Spleen (tissue), 11 donors: ENCODE data around the gene HSPB1. TPM values are rescaled to one million over a fixed set of nuclear protein-coding genes. Genes with fewer than 3 reads are reported as not detected.
A peak's percentile ranks its signal among the peaks of the same experiment; 100 is the strongest.

ENCODE experiments used
- DNase-seq: peaks from one replicate; pipeline ENCODE4 v3.0.0-alpha.2; 2020
- H3K27ac ChIP-seq, 8 donors: fragments of 200-600 bp; sonication (generic) in 7 of 8; 1 replicate in 4 of 8; 2 replicates in 4 of 8; pipeline versions ENCODE4 v1.5.0 to v1.8.0; 2016 to 2021; ENCODE audit warnings: inconsistent platforms in 4 of 8, mild to moderate bottlenecking in 4 of 8, moderate library complexity in 1 of 8
- H3K27me3 ChIP-seq, 7 donors: fragments of 200-600 bp; sonication (generic) in 6 of 7; replicated peaks in 1 of 7; 1 replicate in 4 of 7; 2 replicates in 3 of 7; pipeline versions ENCODE4 v1.5.0 to v1.8.0; 2016 to 2021; ENCODE audit warnings: inconsistent platforms in 3 of 7, mild to moderate bottlenecking in 1 of 7
- H3K36me3 ChIP-seq, 6 donors: fragments of 200-600 bp; sonication (generic) in 5 of 6; 1 replicate in 4 of 6; 2 replicates in 2 of 6; pipeline versions ENCODE4 v1.5.0 to v1.8.0; 2016 to 2021; ENCODE audit warnings: inconsistent platforms in 2 of 6
- H3K4me1 ChIP-seq, 6 donors: fragments of 200-600 bp; sonication (generic) in 5 of 6; 1 replicate in 3 of 6; 2 replicates in 3 of 6; pipeline versions ENCODE4 v1.5.0 to v1.8.0; 2016 to 2021; ENCODE audit warnings: inconsistent platforms in 3 of 6
- H3K4me3 ChIP-seq, 8 donors: fragments of 200-600 bp; sonication (generic) in 7 of 8; 1 replicate in 4 of 8; 2 replicates in 4 of 8; pipeline versions ENCODE4 v1.5.0 to v1.8.0; 2016 to 2021; ENCODE audit warnings: inconsistent platforms in 4 of 8, mild to moderate bottlenecking in 4 of 8, moderate library complexity in 2 of 8
- H3K9me3 ChIP-seq, 8 donors: fragments of 200-600 bp; sonication (generic) in 7 of 8; 1 replicate in 4 of 8; 2 replicates in 4 of 8; pipeline versions ENCODE4 v1.5.0 to v1.8.0; 2016 to 2021; ENCODE audit warnings: inconsistent platforms in 4 of 8
- POLR2A ChIP-seq, 3 donors: fragments of 450-650 bp; IDR thresholded peaks; one replicate each; pipeline ENCODE4 v1.5.1; 2017; ENCODE audit warnings: antibody characterized with exemption in 3 of 3, mild to moderate bottlenecking in 1 of 3
- POLR2AphosphoS5 ChIP-seq, 3 donors: sonication (generic); formaldehyde crosslinking; IDR thresholded peaks; one replicate each; pipeline ENCODE4 v1.5.1; 2017; ENCODE audit warnings: antibody characterized with exemption in 3 of 3
- WGBS, 5 donors: extraction: QIAGEN DNeasy Blood & Tissue Kit in 3 of 5; methylation state at CpG; one replicate each; pipeline versions ENCODE4 v1.1.5 to v1.1.7; 2013 to 2018; 5-methylcytosine and 5-hydroxymethylcytosine counted together
- intact Hi-C: fragments of 100-400 bp; cut with DNase I; formaldehyde crosslinking; loops from one replicate; pipeline ENCODE4 v1.15.0; 2023; ENCODE audit warnings: low total_unique reads
- polyA plus RNA-seq, 3 donors: library from polyadenylated mRNA; stranded (reverse); fragments of 200-250 nt; gene quantifications; one replicate each; pipeline ENCODE4 v1.2.1, GENCODE V29; 2013
- total RNA-seq, 7 donors: library from RNA; depleted of rRNA in 3 of 7; stranded (reverse); fragments of >200 nt in 3 of 7; fragmentation: NEBNext Ultra II Directional in 4 of 7; extraction: Animal tissue kit (Norgen Biotek cat#: 25700) in 4 of 7; gene quantifications; one replicate each; pipeline versions ENCODE4 v1.1.0 to v1.2.1, GENCODE V29; 2016 to 2021
- TF ChIP-seq, protein P1 (sequence below), 11 experiments: fragments of 200-600 bp in 7 of 11; fragments of 450-650 bp in 4 of 11; sonication (generic) in 4 of 11; IDR thresholded peaks in 8 of 11; conservative IDR thresholded peaks in 3 of 11; 1 replicate in 7 of 11; 2 replicates in 4 of 11; pipeline versions ENCODE4 v1.4.0 to v1.8.0; 2016 to 2021; ENCODE audit warnings: antibody characterized with exemption in 11 of 11, inconsistent platforms in 4 of 11, mild to moderate bottlenecking in 1 of 11
- donor health status: healthy with polysubstance abuse.
- donor health status: DM: no; HTN: no; CAD: no; lungs with moderate emphysema.
- donor health status: DM: no; HTN: no; CAD: no.
- donor health status: Bipolar disorder and iron deficiency.
- donor health status: healthy.
- donor health status: DM: no; HTN: no; CAD: no.
- donor health status: DM: yes; HTN: yes; CAD: no.

HSPB1 gene
- total and polyA plus RNA-seq, 10 donors: 56.5 to 227 (median 137) TPM

DNA sequence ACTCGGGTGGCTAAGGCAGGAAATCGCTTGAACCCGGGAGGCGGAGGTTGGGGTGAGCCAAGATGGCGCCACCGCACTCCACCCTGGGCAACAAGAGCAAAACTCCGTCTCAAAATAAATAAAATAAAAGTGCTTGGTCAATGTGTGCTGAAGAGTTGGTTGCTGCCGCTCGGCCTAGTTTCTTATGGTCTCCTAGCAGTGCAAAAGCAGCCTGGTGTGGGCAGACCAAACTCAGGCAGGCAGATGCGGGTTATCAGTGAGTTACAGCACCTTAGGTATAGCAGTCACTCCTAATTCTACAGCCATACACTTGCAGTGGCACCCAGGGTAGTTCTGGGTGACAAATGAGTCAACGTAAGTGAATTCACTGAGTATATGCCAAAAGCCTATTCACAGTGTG, 22.6 kb downstream of the HSPB1 start:
- Histone ChIP-seq H3K36me3 (peaks cover 0 to 78% (median 27%) of the 10 kb centered on the region in 6 donors), H3K4me1 (peaks cover 0 to 37% (median 14%) of the 10 kb centered on the region in 6 donors)

DNA sequence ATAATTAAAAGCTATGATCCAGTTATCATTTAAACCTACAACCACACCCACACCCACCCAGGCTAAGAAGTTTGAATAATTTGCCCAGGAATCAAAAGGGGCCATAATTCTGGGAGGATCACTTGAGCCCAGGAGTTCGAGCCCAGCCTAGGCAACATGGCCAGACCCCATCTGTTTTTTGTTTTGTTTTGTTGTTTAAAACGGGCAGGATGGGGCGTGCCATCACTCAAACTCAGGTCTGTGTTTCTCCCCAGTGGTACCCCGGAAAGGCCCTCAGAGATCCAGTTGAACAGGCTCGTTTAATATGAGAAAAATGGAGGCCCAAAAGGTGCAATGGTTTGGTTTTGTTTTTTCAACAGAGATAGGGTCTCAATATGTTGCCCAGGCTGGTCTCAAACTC, 23.3 kb downstream of the HSPB1 start:
- Histone ChIP-seq H3K27me3 (no peaks in the 10 kb centered on the region), H3K4me1 (peaks cover 0 to 44% (median 17%) of the 10 kb centered on the region in 6 donors), H3K4me3 (no peak overlapping the region), H3K9me3 (no peaks in the 10 kb centered on the region), H3K36me3 (peaks cover 0 to 84% (median 28%) of the 10 kb centered on the region in 6 donors), H3K27ac (no peak overlapping the region)
- DNase-seq: no peak
- TF ChIP-seq, protein P1, sequence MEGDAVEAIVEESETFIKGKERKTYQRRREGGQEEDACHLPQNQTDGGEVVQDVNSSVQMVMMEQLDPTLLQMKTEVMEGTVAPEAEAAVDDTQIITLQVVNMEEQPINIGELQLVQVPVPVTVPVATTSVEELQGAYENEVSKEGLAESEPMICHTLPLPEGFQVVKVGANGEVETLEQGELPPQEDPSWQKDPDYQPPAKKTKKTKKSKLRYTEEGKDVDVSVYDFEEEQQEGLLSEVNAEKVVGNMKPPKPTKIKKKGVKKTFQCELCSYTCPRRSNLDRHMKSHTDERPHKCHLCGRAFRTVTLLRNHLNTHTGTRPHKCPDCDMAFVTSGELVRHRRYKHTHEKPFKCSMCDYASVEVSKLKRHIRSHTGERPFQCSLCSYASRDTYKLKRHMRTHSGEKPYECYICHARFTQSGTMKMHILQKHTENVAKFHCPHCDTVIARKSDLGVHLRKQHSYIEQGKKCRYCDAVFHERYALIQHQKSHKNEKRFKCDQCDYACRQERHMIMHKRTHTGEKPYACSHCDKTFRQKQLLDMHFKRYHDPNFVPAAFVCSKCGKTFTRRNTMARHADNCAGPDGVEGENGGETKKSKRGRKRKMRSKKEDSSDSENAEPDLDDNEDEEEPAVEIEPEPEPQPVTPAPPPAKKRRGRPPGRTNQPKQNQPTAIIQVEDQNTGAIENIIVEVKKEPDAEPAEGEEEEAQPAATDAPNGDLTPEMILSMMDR (IDR thresholded peaks at IDR 0.05 in 8 of 11, conservative IDR thresholded peaks at IDR 0.05 in 3 of 11): no peak
- intact Hi-C loops: no loop called here
- WGBS, 5 donors: 86 to 98% (median 94%) methylated on average over 5 of the region's 5 CpGs

More for the DNA sequence above, 22.6 kb downstream of the HSPB1 start:
- DNase-seq: no peak
- TF ChIP-seq, protein P1 (IDR thresholded peaks at IDR 0.05 in 8 of 11, conservative IDR thresholded peaks at IDR 0.05 in 3 of 11): no peak
- TF ChIP-seq POLR2A (IDR thresholded peaks at IDR 0.05): no peak
- TF ChIP-seq POLR2AphosphoS5 (IDR thresholded peaks at IDR 0.05): no peak
- WGBS, 5 donors: 95 to 98% (median 96%) methylated on average over 11 of the region's 11 CpGs
- intact Hi-C loops: no loop called here
- Histone ChIP-seq H3K4me3 (no peak overlapping the region), H3K9me3 (no peaks in the 10 kb centered on the region), H3K27me3 (no peaks in the 10 kb centered on the region), H3K27ac (no peak overlapping the region)

DNA sequence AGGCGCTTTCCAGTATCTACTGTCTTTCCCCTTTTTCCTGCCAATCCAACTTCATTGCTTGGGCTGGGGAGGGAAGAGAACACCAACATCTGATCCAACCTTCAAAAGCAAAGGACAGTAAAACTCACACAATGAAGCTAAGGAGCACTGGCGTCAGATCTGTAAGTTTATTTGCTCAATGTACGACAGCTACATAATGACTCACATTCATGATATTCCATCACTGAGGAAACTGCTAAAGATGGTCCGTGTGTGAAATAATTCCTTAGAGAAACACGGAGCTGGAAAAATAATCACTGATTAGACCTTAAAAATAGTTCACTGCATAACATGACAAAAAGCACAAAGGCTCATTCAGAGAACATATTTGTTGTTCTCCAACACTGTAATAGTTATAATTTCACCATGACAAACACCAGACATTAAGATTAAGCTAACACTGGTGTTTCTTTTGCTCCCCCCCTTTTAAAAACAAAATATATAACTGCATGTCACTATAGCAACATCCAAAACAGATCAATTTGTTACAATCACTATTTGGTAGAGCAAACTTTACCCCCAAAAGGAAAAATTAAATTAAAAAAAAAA, 24.3 kb downstream of the HSPB1 start:
- peaks cover 0 to 92% (median 28%) of the 10 kb centered on the region in 6 donors for H3K36me3 ChIP-seq
- peaks cover 0 to 54% (median 18%) of the 10 kb centered on the region in 6 donors for H3K4me1 ChIP-seq
- H3K4me3 ChIP-seq: no peak overlapping the region
- TF ChIP-seq, protein P1 (IDR thresholded peaks at IDR 0.05 in 8 of 11, conservative IDR thresholded peaks at IDR 0.05 in 3 of 11): no peak
- TF ChIP-seq POLR2AphosphoS5 (IDR thresholded peaks at IDR 0.05): no peak
- no peak for TF ChIP-seq POLR2A (IDR thresholded peaks at IDR 0.05)
- no peak for DNase-seq
- no peak overlapping the region for H3K27ac ChIP-seq
- H3K9me3 ChIP-seq: no peaks in the 10 kb centered on the region
- 84 to 95% (median 89%) methylated on average over 5 of the region's 5 CpGs for WGBS, 5 donors
- intact Hi-C loops: no loop called here
- no peaks in the 10 kb centered on the region for H3K27me3 ChIP-seq

DNA sequence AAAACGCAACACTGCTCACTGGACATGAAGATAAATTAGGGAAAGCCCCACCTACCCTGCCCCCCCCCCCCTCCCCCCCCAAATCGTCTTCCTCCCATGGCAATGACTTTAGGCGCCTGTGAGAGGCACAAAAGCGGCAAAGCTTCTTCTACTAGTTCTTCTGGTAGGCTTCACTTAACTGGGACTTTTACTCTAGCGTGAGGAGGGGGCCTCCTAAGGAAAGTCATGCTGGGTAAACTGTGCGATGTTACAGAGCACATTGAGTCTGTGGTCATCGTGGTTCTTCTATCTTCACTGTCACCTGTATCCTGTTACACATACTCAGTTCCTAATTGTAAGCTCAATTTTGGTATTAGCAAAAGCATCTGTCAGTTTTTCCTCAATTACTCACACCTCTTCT, 25.1 kb downstream of the HSPB1 start:
- no peaks in the 10 kb centered on the region for H3K9me3 ChIP-seq
- TF ChIP-seq POLR2AphosphoS5 (IDR thresholded peaks at IDR 0.05) (no peak), POLR2A (IDR thresholded peaks at IDR 0.05) (no peak)
- TF ChIP-seq, protein P1 (IDR thresholded peaks at IDR 0.05 in 8 of 11, conservative IDR thresholded peaks at IDR 0.05 in 3 of 11): no peak
- H3K27me3 ChIP-seq: no peaks in the 10 kb centered on the region
- WGBS, 5 donors: 21 to 40% (median 23%) methylated on average over 7 of the region's 7 CpGs
- H3K4me3 ChIP-seq: no peak overlapping the region
- intact Hi-C loops: no loop called here
- H3K36me3 ChIP-seq: peaks cover 0 to 83% (median 28%) of the 10 kb centered on the region in 6 donors
- peak overlapping the region in 1 of 8 donors; percentile 13 for H3K27ac ChIP-seq
- no peak for DNase-seq
- peaks cover 5 to 62% (median 26%) of the 10 kb centered on the region in 6 donors for H3K4me1 ChIP-seq
